A673 (cell line): Measurements from ENCODE around the gene GRB10. TPM values are rescaled to one million over a fixed set of nuclear protein-coding genes. Genes with fewer than 3 reads are reported as not detected.

Experiments used
- BruUV-seq: library from RNA; stranded (reverse); fragments of 400-500 nt; replicated peaks from 2 replicates; lab custom pipeline; 2021; lab: Mats Ljungman, UMichigan
- CTCF ChIA-PET: fragments of 300-600 bp; sonication (Branson Sonifier 250); formaldehyde crosslinking; loops from one replicate; lab custom pipeline; 2022; ENCODE audit warnings: antibody characterized with exemption; lab: Charles Lee
- POLR2A ChIA-PET: fragments of 300-600 bp; sonication (Branson Sonifier 250); formaldehyde crosslinking; loops from one replicate; lab custom pipeline; 2022; ENCODE audit warnings: antibody characterized with exemption; ENCODE audit not compliant: low non-redundant PET; lab: Charles Lee
- DNase-seq: peaks from one replicate; pipeline ENCODE4 v3.0.0-alpha.2; 2015; ENCODE audit warnings: low spot score
- H3K27ac ChIP-seq: fragments of 200-600 bp; sonication (generic); 2 replicates; pipeline ENCODE4 v1.5.1; 2016; ENCODE audit warnings: mixed run types, low read depth, mild to moderate bottlenecking, mixed read lengths, antibody characterized with exemption, low read length; ENCODE audit not compliant: poor library complexity, severe bottlenecking
- H3K27me3 ChIP-seq: fragments of 200-600 bp; sonication (generic); replicated peaks from 2 replicates; pipeline ENCODE4 v1.6.1; 2017; ENCODE audit warnings: mixed run types, low read depth, mild to moderate bottlenecking, mixed read lengths, antibody characterized with exemption, low read length; ENCODE audit not compliant: insufficient read depth, poor library complexity
- H3K36me3 ChIP-seq: fragments of 200-600 bp; sonication (generic); 2 replicates; pipeline ENCODE4 v1.6.1; 2016; ENCODE audit warnings: mixed run types, mild to moderate bottlenecking, mixed read lengths, antibody characterized with exemption, low read length; ENCODE audit not compliant: insufficient read depth, poor library complexity, severe bottlenecking
- H3K4me1 ChIP-seq: fragments of 200-600 bp; sonication (generic); 2 replicates; pipeline ENCODE4 v1.6.1; 2017; ENCODE audit warnings: mixed run types, mild to moderate bottlenecking, mixed read lengths, antibody characterized with exemption, low read length; ENCODE audit not compliant: insufficient read depth, poor library complexity, severe bottlenecking
- H3K4me3 ChIP-seq: fragments of 200-600 bp; sonication (generic); 2 replicates; pipeline ENCODE4 v1.5.1; 2016; ENCODE audit warnings: low read depth, mixed run types, mild to moderate bottlenecking, mixed read lengths, low read length; ENCODE audit not compliant: poor library complexity, severe bottlenecking
- H3K9me3 ChIP-seq: fragments of 200-600 bp; sonication (generic); 2 replicates; pipeline ENCODE4 v1.6.1; 2016; ENCODE audit warnings: mixed run types, low read depth, mild to moderate bottlenecking, mixed read lengths, antibody characterized with exemption, low read length; ENCODE audit not compliant: poor library complexity, severe bottlenecking
- EZH2 ChIP-seq: fragments of 200-600 bp; sonication (generic); IDR thresholded peaks from 2 replicates; pipeline ENCODE4 v1.6.1; 2017; ENCODE audit warnings: borderline replicate concordance, low read depth, mild to moderate bottlenecking, mixed read lengths, antibody characterized with exemption, low read length; ENCODE audit not compliant: poor library complexity, severe bottlenecking
- intact Hi-C: fragments of 100-400 bp; cut with micrococcal nuclease; formaldehyde crosslinking; loops from one replicate; pipeline ENCODE4 v1.10.0; 2022; ENCODE audit not compliant: unreplicated experiment
- total RNA-seq: library from RNA; stranded (reverse); gene quantifications from 2 replicates; pipeline ENCODE4 v1.2.3, GENCODE V29; 2021
- TF ChIP-seq, protein P1 (sequence below): fragments of 300-800, 200-600 bp; sonication (generic); conservative IDR thresholded peaks from 2 replicates; pipeline ENCODE4 v1.5.1; 2017; ENCODE audit warnings: low read depth, mild to moderate bottlenecking, antibody characterized with exemption, low read length, moderate library complexity, mixed read lengths

GRB10 gene
- total RNA-seq, 1 experiment from 2014 or later: 0.41 TPM

DNA sequence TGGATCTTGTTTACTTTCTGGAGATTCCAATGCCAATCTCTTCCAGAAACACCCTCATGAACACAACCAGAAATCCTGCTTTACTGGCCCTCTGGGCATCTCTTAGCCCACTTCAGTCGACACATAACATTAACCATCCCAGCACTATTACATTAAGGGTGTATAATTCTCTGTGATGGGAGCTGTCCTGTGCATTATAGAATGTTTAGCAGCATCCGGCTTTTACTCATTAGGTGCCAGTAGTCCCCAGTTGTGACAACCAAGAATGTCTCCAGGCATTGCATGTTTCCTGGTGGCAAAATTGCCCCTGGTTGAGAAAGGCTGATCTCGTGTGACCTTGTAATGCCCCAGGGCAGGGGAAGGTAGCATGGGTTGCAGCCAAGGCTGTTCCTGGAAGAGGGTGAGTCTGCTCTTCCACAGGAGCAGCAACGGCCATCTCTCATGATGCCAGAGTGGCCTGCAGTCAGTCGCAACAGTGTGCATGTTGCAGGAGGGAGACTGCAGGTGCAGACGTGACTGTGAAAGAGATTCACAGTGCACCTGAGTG lies 214.9 kb downstream of the GRB10 start:
- Histone ChIP-seq H3K4me1 (no peaks in the 10 kb centered on the region), H3K36me3 (no peaks in the 10 kb centered on the region), H3K27ac (no peak overlapping the region), H3K4me3 (no peak overlapping the region), H3K9me3 (no peaks in the 10 kb centered on the region), H3K27me3 (no peaks in the 10 kb centered on the region)
- POLR2A ChIA-PET: no interaction called here
- intact Hi-C loops: no loop called here
- no peak for DNase-seq
- no TSS peak for BruUV-seq
- TF ChIP-seq, protein P1, sequence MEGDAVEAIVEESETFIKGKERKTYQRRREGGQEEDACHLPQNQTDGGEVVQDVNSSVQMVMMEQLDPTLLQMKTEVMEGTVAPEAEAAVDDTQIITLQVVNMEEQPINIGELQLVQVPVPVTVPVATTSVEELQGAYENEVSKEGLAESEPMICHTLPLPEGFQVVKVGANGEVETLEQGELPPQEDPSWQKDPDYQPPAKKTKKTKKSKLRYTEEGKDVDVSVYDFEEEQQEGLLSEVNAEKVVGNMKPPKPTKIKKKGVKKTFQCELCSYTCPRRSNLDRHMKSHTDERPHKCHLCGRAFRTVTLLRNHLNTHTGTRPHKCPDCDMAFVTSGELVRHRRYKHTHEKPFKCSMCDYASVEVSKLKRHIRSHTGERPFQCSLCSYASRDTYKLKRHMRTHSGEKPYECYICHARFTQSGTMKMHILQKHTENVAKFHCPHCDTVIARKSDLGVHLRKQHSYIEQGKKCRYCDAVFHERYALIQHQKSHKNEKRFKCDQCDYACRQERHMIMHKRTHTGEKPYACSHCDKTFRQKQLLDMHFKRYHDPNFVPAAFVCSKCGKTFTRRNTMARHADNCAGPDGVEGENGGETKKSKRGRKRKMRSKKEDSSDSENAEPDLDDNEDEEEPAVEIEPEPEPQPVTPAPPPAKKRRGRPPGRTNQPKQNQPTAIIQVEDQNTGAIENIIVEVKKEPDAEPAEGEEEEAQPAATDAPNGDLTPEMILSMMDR: no peak
- no peak for TF ChIP-seq EZH2
- CTCF ChIA-PET: no interaction called here

DNA sequence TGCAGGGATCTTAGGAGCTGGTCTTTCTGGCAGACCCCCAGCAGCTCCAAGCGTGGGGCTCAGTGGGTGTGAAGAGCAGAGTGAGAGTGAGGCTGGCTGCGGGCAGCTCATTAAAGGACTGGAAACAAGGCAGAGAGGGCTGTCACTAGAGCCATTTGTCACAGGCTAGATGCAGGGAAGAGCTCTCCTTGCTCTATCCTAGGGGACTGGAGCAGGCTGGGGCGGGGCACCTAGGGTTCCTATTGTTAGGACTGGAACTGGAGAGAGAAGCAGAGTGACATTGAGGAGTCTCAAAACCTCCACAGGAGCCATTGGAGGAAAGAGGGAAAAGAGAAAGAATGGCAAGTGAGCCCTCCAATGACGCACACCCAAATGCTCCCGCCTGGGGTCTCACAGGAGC lies 216.7 kb downstream of the GRB10 start:
- H3K4me3 ChIP-seq: no peak overlapping the region
- no peaks in the 10 kb centered on the region for H3K4me1 ChIP-seq
- POLR2A ChIA-PET: no interaction called here
- H3K9me3 ChIP-seq: no peaks in the 10 kb centered on the region
- H3K27me3 ChIP-seq: no peaks in the 10 kb centered on the region
- no peaks in the 10 kb centered on the region for H3K36me3 ChIP-seq
- BruUV-seq: no TSS peak
- H3K27ac ChIP-seq: no peak overlapping the region
- DNase-seq: no peak
- TF ChIP-seq EZH2: no peak
- TF ChIP-seq, protein P1: no peak
- CTCF ChIA-PET: no interaction called here
- intact Hi-C loops: no loop called here

DNA sequence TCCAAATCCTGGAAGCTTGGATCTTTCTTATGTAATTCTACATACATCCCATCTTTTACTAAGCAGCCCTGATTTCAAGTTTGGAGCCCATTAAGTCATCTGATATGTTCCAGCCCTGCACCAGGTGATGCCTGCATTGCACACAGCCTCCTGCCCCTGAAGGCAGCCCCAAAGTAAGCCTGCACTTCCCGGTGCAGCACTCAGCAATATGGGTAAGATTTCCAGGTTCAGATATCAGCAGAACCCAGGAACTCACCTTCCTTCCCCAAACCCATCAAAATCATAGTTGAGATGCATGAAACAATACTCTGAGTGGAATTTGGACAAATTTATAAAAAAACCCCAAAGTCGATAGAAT lies 217.2 kb downstream of the GRB10 start:
- Histone ChIP-seq H3K27me3 (no peaks in the 10 kb centered on the region), H3K27ac (no peak overlapping the region), H3K36me3 (no peaks in the 10 kb centered on the region), H3K4me3 (no peak overlapping the region), H3K9me3 (no peaks in the 10 kb centered on the region), H3K4me1 (no peaks in the 10 kb centered on the region)
- intact Hi-C loops: no loop called here
- no peak for DNase-seq
- BruUV-seq: no TSS peak
- ChIA-PET POLR2A (no interaction called here), CTCF (no interaction called here)
- no peak for TF ChIP-seq EZH2
- TF ChIP-seq, protein P1: no peak
